ENCODE data around the gene CEMIP2. TPM values are rescaled to one million over a fixed set of nuclear protein-coding genes. Genes with fewer than 3 reads are reported as not detected.

The CEMIP2 gene
- total and polyA plus RNA-seq, 2 of the 13 experiments (the other 11 are each of a cell fraction or from before 2014, with no cell fraction given): 94.3 to 128 TPM

GRCh38 chr9:71768388-71769174 is at the start of gene CEMIP2 (continued):
- TF ChIP-seq ZMAT5 (CRISPR knock-in tag; IDR thresholded peaks at IDR 0.05; ENCODE audit: borderline replicate concordance, low read depth) (no peak), ZNF709 (CRISPR knock-in tag; IDR thresholded peaks at IDR 0.05) (peak; percentile 69), NFKB2 (CRISPR knock-in tag; IDR thresholded peaks at IDR 0.05; ENCODE audit: borderline replicate concordance) (peak; percentile 67; the same call in 1 of the 2 replicates), ZNF672 (CRISPR knock-in tag; IDR thresholded peaks at IDR 0.05) (no peak), ELF3 (CRISPR knock-in tag; IDR thresholded peaks at IDR 0.05) (peak; percentile 20; the same call in 1 of the 2 replicates), ZNF790 (CRISPR knock-in tag; IDR thresholded peaks at IDR 0.05; ENCODE audit: borderline replicate concordance) (0 out of 2 replicates have a peak, but pooled peaks have one; percentile 66), PRPF4 (IDR thresholded peaks at IDR 0.05; ENCODE audit: low read depth, low read length, poor library complexity, severe bottlenecking) (no peak), ZNF607 (CRISPR knock-in tag; IDR thresholded peaks at IDR 0.05; ENCODE audit: borderline replicate concordance) (peak; percentile 43; the same call in 1 of the 2 replicates), ZNF317 (CRISPR knock-in tag; IDR thresholded peaks at IDR 0.05) (peak; percentile 21; the same call in 1 of the 2 replicates), HMGA1 (CRISPR knock-in tag; conservative IDR thresholded peaks at IDR 0.05) (no peak), EED (CRISPR knock-in tag; IDR thresholded peaks at IDR 0.05) (no peak), IRF9 (CRISPR knock-in tag; IDR thresholded peaks at IDR 0.05; ENCODE audit: borderline replicate concordance) (no peak), ZNF780A (CRISPR knock-in tag; IDR thresholded peaks at IDR 0.05) (0 out of 2 replicates have a peak, but pooled peaks have one; percentile 35), MAFF (IDR thresholded peaks at IDR 0.05; ENCODE audit: low read depth, low read length) (no peak), CTCF (CRISPR knock-in tag; IDR thresholded peaks at IDR 0.05) (peak; percentile 73), ZBTB42 (CRISPR knock-in tag; IDR thresholded peaks at IDR 0.05) (no peak)
- TF ChIP-seq, protein P1, sequence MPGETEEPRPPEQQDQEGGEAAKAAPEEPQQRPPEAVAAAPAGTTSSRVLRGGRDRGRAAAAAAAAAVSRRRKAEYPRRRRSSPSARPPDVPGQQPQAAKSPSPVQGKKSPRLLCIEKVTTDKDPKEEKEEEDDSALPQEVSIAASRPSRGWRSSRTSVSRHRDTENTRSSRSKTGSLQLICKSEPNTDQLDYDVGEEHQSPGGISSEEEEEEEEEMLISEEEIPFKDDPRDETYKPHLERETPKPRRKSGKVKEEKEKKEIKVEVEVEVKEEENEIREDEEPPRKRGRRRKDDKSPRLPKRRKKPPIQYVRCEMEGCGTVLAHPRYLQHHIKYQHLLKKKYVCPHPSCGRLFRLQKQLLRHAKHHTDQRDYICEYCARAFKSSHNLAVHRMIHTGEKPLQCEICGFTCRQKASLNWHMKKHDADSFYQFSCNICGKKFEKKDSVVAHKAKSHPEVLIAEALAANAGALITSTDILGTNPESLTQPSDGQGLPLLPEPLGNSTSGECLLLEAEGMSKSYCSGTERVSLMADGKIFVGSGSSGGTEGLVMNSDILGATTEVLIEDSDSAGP (CRISPR knock-in tag; IDR thresholded peaks at IDR 0.05; ENCODE audit: borderline replicate concordance): peak; percentile 56; the same call in 1 of the 2 replicates
- TF ChIP-seq, protein P2, sequence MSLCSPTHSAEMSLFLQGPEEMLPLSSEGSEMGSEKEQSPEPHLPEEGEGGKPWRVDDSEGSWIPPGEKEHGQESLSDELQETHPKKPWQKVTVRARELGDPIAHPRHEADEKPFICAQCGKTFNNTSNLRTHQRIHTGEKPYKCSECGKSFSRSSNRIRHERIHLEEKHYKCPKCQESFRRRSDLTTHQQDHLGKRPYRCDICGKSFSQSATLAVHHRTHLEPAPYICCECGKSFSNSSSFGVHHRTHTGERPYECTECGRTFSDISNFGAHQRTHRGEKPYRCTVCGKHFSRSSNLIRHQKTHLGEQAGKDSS (CRISPR knock-in tag; IDR thresholded peaks at IDR 0.05; ENCODE audit: borderline replicate concordance, low read depth): 0 out of 2 replicates have a peak, but pooled peaks have one; percentile 41
- TF ChIP-seq, protein P3, sequence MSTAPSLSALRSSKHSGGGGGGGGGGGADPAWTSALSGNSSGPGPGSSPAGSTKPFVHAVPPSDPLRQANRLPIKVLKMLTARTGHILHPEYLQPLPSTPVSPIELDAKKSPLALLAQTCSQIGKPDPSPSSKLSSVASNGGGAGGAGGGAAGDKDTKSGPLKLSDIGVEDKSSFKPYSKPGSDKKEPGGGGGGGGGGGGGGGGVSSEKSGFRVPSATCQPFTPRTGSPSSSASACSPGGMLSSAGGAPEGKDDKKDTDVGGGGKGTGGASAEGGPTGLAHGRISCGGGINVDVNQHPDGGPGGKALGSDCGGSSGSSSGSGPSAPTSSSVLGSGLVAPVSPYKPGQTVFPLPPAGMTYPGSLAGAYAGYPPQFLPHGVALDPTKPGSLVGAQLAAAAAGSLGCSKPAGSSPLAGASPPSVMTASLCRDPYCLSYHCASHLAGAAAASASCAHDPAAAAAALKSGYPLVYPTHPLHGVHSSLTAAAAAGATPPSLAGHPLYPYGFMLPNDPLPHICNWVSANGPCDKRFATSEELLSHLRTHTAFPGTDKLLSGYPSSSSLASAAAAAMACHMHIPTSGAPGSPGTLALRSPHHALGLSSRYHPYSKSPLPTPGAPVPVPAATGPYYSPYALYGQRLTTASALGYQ (CRISPR knock-in tag; IDR thresholded peaks at IDR 0.05): 0 out of 2 replicates have a peak, but pooled peaks have one; percentile 57
